Activated naive CD8-positive, alpha-beta T cell treated with anti-CD3 and anti-CD28 coated beads, Interleukin-2, amount 50 U/mL, for 16 hours (primary cell): ENCODE results near the gene KCNN4.
"Not testable (repeated sequence)": the region's sequence is repeated elsewhere in the genome, so short reads cannot be mapped to it uniquely, and the experiment has no call there.

Source experiments
- DNase-seq: peaks from one replicate; pipeline ENCODE4 v3.0.0-alpha.2; 2020; ENCODE audit warnings: low read depth, low spot score

Gene KCNN4

GRCh38 chr19:43798546-43799409 is 18.0 kb upstream of the KCNN4 start:
- peak; percentile 47 for DNase-seq

- DNase-seq, result no peak
Measured at GRCh38 chr19:43798026-43798545, 17.3 kb upstream of the KCNN4 start.

- DNase-seq, result no peak
Measured at GRCh38 chr19:43797556-43797955, 16.8 kb upstream of the KCNN4 start.

GRCh38 chr19:43797118-43797517 is 16.3 kb upstream of the KCNN4 start:
- no peak for DNase-seq

- no peak for DNase-seq
Measured at GRCh38 chr19:43790587-43790986, 9.8 kb upstream of the KCNN4 start.

- no peak for DNase-seq
Measured at GRCh38 chr19:43789029-43789428, 8.3 kb upstream of the KCNN4 start.

- no peak for DNase-seq
Measured at GRCh38 chr19:43786665-43787064, 5.9 kb upstream of the KCNN4 start.

GRCh38 chr19:43784981-43785808 is 4.4 kb upstream of the KCNN4 start:
- DNase-seq, result no peak

GRCh38 chr19:43784241-43784980 is 3.6 kb upstream of the KCNN4 start:
- peak; percentile 30 for DNase-seq

GRCh38 chr19:43783636-43784035 is 2.9 kb upstream of the KCNN4 start:
- no peak for DNase-seq

- DNase-seq, result no peak
Measured at GRCh38 chr19:43782689-43783231, 2.0 kb upstream of the KCNN4 start.

GRCh38 chr19:43782311-43782660 is 1.5 kb upstream of the KCNN4 start:
- no peak for DNase-seq

GRCh38 chr19:43781630-43782310 is 997 bp upstream of the KCNN4 start:
- DNase-seq, result no peak

- DNase-seq, result no peak
Measured at GRCh38 chr19:43779820-43780219, 953 bp downstream of the KCNN4 start.

GRCh38 chr19:43779147-43779819 is 1.5 kb downstream of the KCNN4 start:
- no peak for DNase-seq

- DNase-seq, result no peak
Measured at GRCh38 chr19:43778651-43779050, 2.1 kb downstream of the KCNN4 start.

GRCh38 chr19:43777163-43777695 is 3.5 kb downstream of the KCNN4 start:
- no peak for DNase-seq

- DNase-seq, result peak; percentile 51
Measured at GRCh38 chr19:43776286-43776685, 4.5 kb downstream of the KCNN4 start.

- DNase-seq, result no peak
Measured at GRCh38 chr19:43775299-43775890, 5.4 kb downstream of the KCNN4 start.

GRCh38 chr19:43774940-43775258 is 5.9 kb downstream of the KCNN4 start:
- DNase-seq, result not testable (repeated sequence)
